HL-60 (cell line): Measurements from ENCODE around the gene SHISA6.

ENCODE experiments used
- DNase-seq, 2 experiments: peaks; one replicate each; pipeline ENCODE4 v3.0.0-alpha.2; 2010 to 2020; ENCODE audit warnings: low read depth in 1 of 2, low spot score in 1 of 2
- H3K27ac ChIP-seq: fragments of 250-450 bp; sonication (Bioruptor Pico); replicated peaks from 2 replicates; pipeline ENCODE4 v1.5.1; 2020; ENCODE audit warnings: mild to moderate bottlenecking, moderate library complexity
- H3K27me3 ChIP-seq: fragments of 250-450 bp; sonication (Bioruptor Pico); 2 replicates; pipeline ENCODE4 v1.5.1; 2021; ENCODE audit warnings: mild to moderate bottlenecking, moderate library complexity; ENCODE audit not compliant: insufficient read depth, poor library complexity, severe bottlenecking
- H3K4me3 ChIP-seq: replicated peaks from 2 replicates; pipeline ENCODE4 v1.5.1; 2011; ENCODE audit warnings: mild to moderate bottlenecking, control low read depth, low read length; ENCODE audit not compliant: insufficient read depth
- GABPA ChIP-seq: IDR thresholded peaks from 2 replicates; pipeline ENCODE4 v1.6.1; 2012; ENCODE audit warnings: low read depth
- POLR2AphosphoS5 ChIP-seq: IDR thresholded peaks from 2 replicates; pipeline ENCODE4 v1.6.1; 2012; ENCODE audit warnings: low read depth
- REST ChIP-seq: IDR thresholded peaks from 2 replicates; pipeline ENCODE4 v1.6.1; 2012; ENCODE audit warnings: low read depth; ENCODE audit not compliant: insufficient replicate concordance
- SPI1 ChIP-seq: IDR thresholded peaks from 2 replicates; pipeline ENCODE4 v1.6.1; 2012; ENCODE audit warnings: low read depth, mild to moderate bottlenecking, borderline replicate concordance
- TF ChIP-seq, protein P1 (sequence below): IDR thresholded peaks from one replicate; pipeline ENCODE4 v1.5.1; 2011; ENCODE audit warnings: low read length, control low read depth, inconsistent platforms; ENCODE audit not compliant: insufficient read depth

Gene SHISA6

GRCh38 chr17:11547853-11548252 is 306.8 kb downstream of the SHISA6 start:
- DNase-seq, result no peak
- no peak for TF ChIP-seq SPI1
- TF ChIP-seq, protein P1, sequence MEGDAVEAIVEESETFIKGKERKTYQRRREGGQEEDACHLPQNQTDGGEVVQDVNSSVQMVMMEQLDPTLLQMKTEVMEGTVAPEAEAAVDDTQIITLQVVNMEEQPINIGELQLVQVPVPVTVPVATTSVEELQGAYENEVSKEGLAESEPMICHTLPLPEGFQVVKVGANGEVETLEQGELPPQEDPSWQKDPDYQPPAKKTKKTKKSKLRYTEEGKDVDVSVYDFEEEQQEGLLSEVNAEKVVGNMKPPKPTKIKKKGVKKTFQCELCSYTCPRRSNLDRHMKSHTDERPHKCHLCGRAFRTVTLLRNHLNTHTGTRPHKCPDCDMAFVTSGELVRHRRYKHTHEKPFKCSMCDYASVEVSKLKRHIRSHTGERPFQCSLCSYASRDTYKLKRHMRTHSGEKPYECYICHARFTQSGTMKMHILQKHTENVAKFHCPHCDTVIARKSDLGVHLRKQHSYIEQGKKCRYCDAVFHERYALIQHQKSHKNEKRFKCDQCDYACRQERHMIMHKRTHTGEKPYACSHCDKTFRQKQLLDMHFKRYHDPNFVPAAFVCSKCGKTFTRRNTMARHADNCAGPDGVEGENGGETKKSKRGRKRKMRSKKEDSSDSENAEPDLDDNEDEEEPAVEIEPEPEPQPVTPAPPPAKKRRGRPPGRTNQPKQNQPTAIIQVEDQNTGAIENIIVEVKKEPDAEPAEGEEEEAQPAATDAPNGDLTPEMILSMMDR, result no peak
- Histone ChIP-seq H3K27ac (no peak overlapping the region), H3K4me3 (no peak overlapping the region), H3K27me3 (no peaks in the 10 kb centered on the region)

GRCh38 chr17:11548398-11548797 is 307.4 kb downstream of the SHISA6 start:
- TF ChIP-seq REST (no peak), POLR2AphosphoS5 (no peak), SPI1 (no peak)
- TF ChIP-seq, protein P1, result no peak
- Histone ChIP-seq H3K27me3 (no peaks in the 10 kb centered on the region), H3K4me3 (no peak overlapping the region), H3K27ac (no peak overlapping the region)
- no peak for DNase-seq

- no peak for DNase-seq
- Histone ChIP-seq H3K27ac (no peak overlapping the region), H3K4me3 (no peak overlapping the region), H3K27me3 (no peaks in the 10 kb centered on the region)
- TF ChIP-seq SPI1, result no peak
- peak; percentile 58 for TF ChIP-seq REST
- TF ChIP-seq POLR2AphosphoS5, result no peak
- no peak for TF ChIP-seq GABPA
- TF ChIP-seq, protein P1, result no peak
Measured at GRCh38 chr17:11550431-11550830, 309.4 kb downstream of the SHISA6 start.

DNA sequence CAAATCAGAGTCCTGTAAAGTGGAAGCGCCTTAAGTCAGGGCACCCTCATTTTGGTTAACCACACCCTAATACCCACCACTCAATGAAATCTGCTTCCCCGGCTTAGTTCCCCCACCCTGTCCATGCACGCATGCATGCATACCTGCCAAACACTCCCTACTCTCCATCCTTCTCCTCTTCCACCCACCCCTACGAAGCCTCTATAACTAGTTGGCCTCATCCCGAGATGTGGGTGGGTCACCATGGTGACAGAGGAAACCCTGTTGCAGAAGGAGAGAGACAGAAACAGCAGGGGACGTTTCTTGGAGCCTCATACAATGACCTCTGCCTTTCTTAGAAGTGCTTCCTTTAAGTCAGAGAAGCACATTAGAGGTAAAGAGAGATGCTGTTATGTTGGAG is 310.4 kb downstream of the SHISA6 start:
- no peak for TF ChIP-seq GABPA
- no peak for TF ChIP-seq REST
- H3K27ac ChIP-seq, result no peak overlapping the region
- no peaks in the 10 kb centered on the region for H3K27me3 ChIP-seq
- no peak for DNase-seq
- H3K4me3 ChIP-seq, result no peak overlapping the region
